HG03097 (cell line): ENCODE results near the gene HPCAL4.

ENCODE experiments used
- ATAC-seq: cut with Tn5 transposase; IDR thresholded peaks from one replicate; pipeline ENCODE4 v1.9.1; 2021; ENCODE audit not compliant: unreplicated experiment, low FRiP score

HPCAL4 gene

GRCh38 chr1:39631361-39632322 lies 59.6 kb downstream of the HPCAL4 start:
- ATAC-seq = no peak

DNA sequence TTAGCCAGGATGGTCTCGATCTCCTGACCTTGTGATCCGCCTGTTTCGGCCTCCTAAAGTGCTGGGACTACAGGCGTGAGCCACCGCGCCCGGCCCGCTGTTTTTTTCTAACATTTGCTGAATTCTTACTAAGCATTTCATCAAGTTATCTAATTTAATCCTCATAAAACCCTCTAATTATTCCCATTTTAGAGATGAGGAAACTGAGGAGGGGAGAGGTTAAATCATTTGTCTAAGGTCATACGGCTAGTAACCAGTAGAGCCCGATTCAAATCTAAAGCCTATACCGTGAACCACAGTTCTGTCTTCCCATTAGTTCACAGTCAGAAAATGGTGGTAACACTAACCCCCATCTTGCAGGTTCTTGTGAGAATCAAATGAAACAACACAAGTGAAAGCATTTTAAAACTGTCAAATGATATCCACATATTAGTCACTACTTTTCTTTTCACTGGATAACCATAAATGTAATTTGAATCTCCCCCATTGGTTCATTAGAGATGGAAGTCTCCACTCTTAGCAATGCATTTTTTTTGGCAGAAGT lies 62.4 kb downstream of the HPCAL4 start:
- ATAC-seq = no peak
